ENCODE data around the gene GDI2. TPM values are rescaled to one million over a fixed set of nuclear protein-coding genes. Genes with fewer than 3 reads are reported as not detected.

The GDI2 gene
- total RNA-seq, 4 donors from 2014 or later = 228 to 348 (median 312) TPM

GRCh38 chr10:5736591-5736990, 76.6 kb downstream of the GDI2 start:
- no peak for TF ChIP-seq CTCF (IDR thresholded peaks at IDR 0.05; ENCODE audit: low read depth)

GRCh38 chr10:5735119-5735518, 78.1 kb downstream of the GDI2 start:
- TF ChIP-seq CTCF (IDR thresholded peaks at IDR 0.05; ENCODE audit: low read depth) = no peak

DNA sequence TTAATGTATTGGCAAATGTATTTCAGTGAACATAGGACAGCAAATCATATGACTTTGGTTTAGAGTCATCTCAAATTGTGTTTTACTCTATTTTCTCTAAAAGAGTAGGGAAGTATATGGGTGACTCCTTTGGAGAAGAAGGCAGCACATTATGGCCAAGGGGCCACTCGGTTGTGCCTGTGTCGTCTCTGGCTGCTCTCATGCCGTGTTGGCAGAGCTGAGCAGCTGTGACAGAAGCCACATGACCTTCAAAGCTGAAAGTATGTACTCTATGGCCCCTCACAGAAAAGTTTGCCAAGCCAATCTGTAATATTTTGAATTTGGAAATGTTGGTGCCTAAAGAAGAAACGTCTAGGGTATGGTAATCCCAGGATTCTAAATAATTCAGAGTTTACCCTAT, 81.1 kb downstream of the GDI2 start:
- no peak for TF ChIP-seq CTCF (IDR thresholded peaks at IDR 0.05; ENCODE audit: low read depth)

DNA sequence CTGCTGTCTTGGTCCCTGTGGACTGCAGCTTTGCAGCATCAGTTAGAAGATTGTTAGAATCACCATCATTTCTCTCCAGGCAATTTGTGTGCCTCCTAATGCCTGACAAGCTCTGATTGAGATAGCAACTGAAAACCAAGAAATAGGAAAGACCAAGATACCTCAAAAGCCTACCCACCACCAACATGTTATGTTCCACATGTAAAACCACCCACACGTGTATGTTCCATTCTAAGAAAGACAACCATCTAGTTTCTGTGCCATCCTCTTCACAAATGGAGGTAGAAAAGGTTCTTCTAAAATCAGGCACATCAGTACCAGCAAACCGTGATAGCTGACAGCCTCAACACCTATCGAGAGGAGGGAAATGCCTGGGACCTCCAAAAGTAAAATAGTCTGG, 81.7 kb downstream of the GDI2 start:
- TF ChIP-seq CTCF (IDR thresholded peaks at IDR 0.05; ENCODE audit: low read depth) = no peak

DNA sequence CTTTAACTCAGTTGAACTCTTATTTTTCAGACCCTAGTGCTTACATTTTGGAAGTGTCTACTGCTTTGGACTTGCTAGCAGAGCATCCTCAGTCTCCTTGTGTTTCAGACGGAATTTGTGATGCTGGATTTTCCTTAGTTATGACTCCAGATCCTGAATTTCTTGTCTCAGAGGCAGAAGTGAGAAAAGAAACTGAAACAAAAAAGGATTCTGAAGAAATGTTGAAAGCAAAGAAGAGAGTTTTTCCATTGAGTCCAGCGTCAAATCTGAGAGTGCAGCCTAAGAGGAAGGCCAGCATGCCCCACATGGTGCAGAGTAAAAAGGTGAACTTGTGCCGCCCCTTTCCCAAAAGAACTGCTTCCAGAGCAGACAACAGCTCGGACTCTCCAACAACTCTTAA, 82.5 kb downstream of the GDI2 start:
- TF ChIP-seq CTCF (IDR thresholded peaks at IDR 0.05; ENCODE audit: low read depth) = no peak

GRCh38 chr10:5723692-5724091, 89.5 kb downstream of the GDI2 start:
- no peak for TF ChIP-seq CTCF (IDR thresholded peaks at IDR 0.05; ENCODE audit: low read depth)

- TF ChIP-seq CTCF (IDR thresholded peaks at IDR 0.05; ENCODE audit: low read depth) = no peak
Observed at GRCh38 chr10:5720182-5720581, 93.1 kb downstream of the GDI2 start.

All from subcutaneous adipose tissue (tissue), 4 donors.